HepG2 (cell line): ENCODE data around the gene COLGALT1. TPM values are rescaled to one million over a fixed set of nuclear protein-coding genes. Genes with fewer than 3 reads are reported as not detected.

Source experiments
- ATRX ChIP-seq: sonication (generic); formaldehyde crosslinking; IDR thresholded peaks from 2 replicates; pipeline ENCODE4 v1.4.0; 2020; ENCODE audit warnings: missing genetic modification reagents, borderline replicate concordance
- CBX5 ChIP-seq: sonication (generic); formaldehyde crosslinking; IDR thresholded peaks from 2 replicates; pipeline ENCODE4 v1.4.0; 2020; ENCODE audit warnings: missing genetic modification reagents, borderline replicate concordance
- FOSL2 ChIP-seq: sonication (generic); formaldehyde crosslinking; IDR thresholded peaks from 2 replicates; pipeline ENCODE4 v1.4.0; 2020; ENCODE audit warnings: missing genetic modification reagents
- NFE2 ChIP-seq: sonication (generic); formaldehyde crosslinking; IDR thresholded peaks from 2 replicates; pipeline ENCODE4 v1.4.0; 2020; ENCODE audit warnings: missing genetic modification reagents
- NONO ChIP-seq, 2 experiments: fragments of 450-650 bp in 1 of 2; sonication (generic) in 1 of 2; formaldehyde crosslinking in 1 of 2; IDR thresholded peaks in 1 of 2; conservative IDR thresholded peaks in 1 of 2; 2 replicates each; pipeline versions ENCODE4 v1.6.1 to v1.8.0; 2017 to 2022; ENCODE audit warnings: mild to moderate bottlenecking in 1 of 2, missing genetic modification reagents in 1 of 2, moderate library complexity in 1 of 2
- POLR2AphosphoS2 ChIP-seq: IDR thresholded peaks from 2 replicates; pipeline ENCODE4 v1.6.1; 2011; ENCODE audit warnings: low read depth, low read length, improper control_type of control experiment
- ZNF276 ChIP-seq: sonication (generic); formaldehyde crosslinking; IDR thresholded peaks from 2 replicates; pipeline ENCODE4 v1.4.0; 2020; ENCODE audit warnings: mild to moderate bottlenecking, low read depth, missing genetic modification reagents
- ZNF34 ChIP-seq: sonication (generic); formaldehyde crosslinking; IDR thresholded peaks from 2 replicates; pipeline ENCODE4 v1.4.0; 2020; ENCODE audit warnings: mild to moderate bottlenecking, missing genetic modification reagents, borderline replicate concordance
- ZNF350 ChIP-seq: sonication (generic); formaldehyde crosslinking; IDR thresholded peaks from 2 replicates; pipeline ENCODE4 v1.4.0; 2020; ENCODE audit warnings: mild to moderate bottlenecking, low read depth, missing genetic modification reagents, borderline replicate concordance
- ZNF530 ChIP-seq: sonication (generic); formaldehyde crosslinking; IDR thresholded peaks from 2 replicates; pipeline ENCODE4 v1.5.0; 2020; ENCODE audit warnings: low read depth, mild to moderate bottlenecking, missing genetic modification reagents
- ZNF589 ChIP-seq: sonication (generic); formaldehyde crosslinking; conservative IDR thresholded peaks from 2 replicates; pipeline ENCODE4 v1.8.0; 2022; ENCODE audit warnings: mild to moderate bottlenecking, moderate library complexity, missing genetic modification reagents
- ZNF614 ChIP-seq: IDR thresholded peaks from 2 replicates; pipeline ENCODE4 v1.6.1; 2018; ENCODE audit warnings: missing biosample characterization, missing genetic modification reagents, inconsistent platforms, borderline replicate concordance
- ZNF780A ChIP-seq: sonication (generic); formaldehyde crosslinking; IDR thresholded peaks from 2 replicates; pipeline ENCODE4 v1.8.0; 2022; ENCODE audit warnings: mild to moderate bottlenecking, missing genetic modification reagents, moderate library complexity
- ZSCAN9 ChIP-seq: IDR thresholded peaks from 2 replicates; pipeline ENCODE4 v1.6.1; 2016; ENCODE audit warnings: borderline replicate concordance
- polyA plus RNA-seq, 8 experiments: library from polyadenylated mRNA; depleted of rRNA in 3 of 8; stranded (reverse) in 7 of 8; unstranded in 1 of 8; fragments of >200 nt; fragmentation: Illumina TruSeq in 4 of 8; extraction: Trizol in 4 of 8; gene quantifications; 2 replicates each; pipeline versions ENCODE4 v1.2.1 to v1.2.3, GENCODE V29; 2011 to 2016; ENCODE audit warnings: low read depth in 4 of 8, missing spikeins in 1 of 8, mixed read lengths in 1 of 8; ENCODE audit not compliant: insufficient read depth in 1 of 8
- total RNA-seq, 5 experiments: library from RNA; depleted of rRNA; stranded (reverse); fragments of >200 nt; fragmentation: Illumina TruSeq; extraction: Trizol; gene quantifications; 2 replicates each; pipeline ENCODE4 v1.2.3, GENCODE V29; 2016; ENCODE audit warnings: low read depth in 1 of 5
- TF ChIP-seq, protein P1 (sequence below): sonication (generic); formaldehyde crosslinking; IDR thresholded peaks from 2 replicates; pipeline ENCODE4 v1.5.0; 2020; ENCODE audit warnings: mild to moderate bottlenecking, missing genetic modification reagents, moderate library complexity
- TF ChIP-seq, protein P2 (sequence below): sonication (generic); formaldehyde crosslinking; IDR thresholded peaks from 2 replicates; pipeline ENCODE4 v1.5.0; 2020; ENCODE audit warnings: mild to moderate bottlenecking, low read depth, missing genetic modification reagents, borderline replicate concordance
- TF ChIP-seq, protein P3 (sequence below): sonication (generic); formaldehyde crosslinking; IDR thresholded peaks from 2 replicates; pipeline ENCODE4 v1.8.0; 2022; ENCODE audit warnings: mild to moderate bottlenecking, missing genetic modification reagents, moderate library complexity
- TF ChIP-seq, protein P4 (sequence below): sonication (generic); formaldehyde crosslinking; IDR thresholded peaks from 2 replicates; pipeline ENCODE4 v1.4.0; 2020; ENCODE audit warnings: missing genetic modification reagents, borderline replicate concordance

COLGALT1 gene
- total and polyA plus RNA-seq, 2 of the 13 experiments (the other 11 are each of a cell fraction or from before 2014, with no cell fraction given), result 58.0 to 211 TPM

DNA sequence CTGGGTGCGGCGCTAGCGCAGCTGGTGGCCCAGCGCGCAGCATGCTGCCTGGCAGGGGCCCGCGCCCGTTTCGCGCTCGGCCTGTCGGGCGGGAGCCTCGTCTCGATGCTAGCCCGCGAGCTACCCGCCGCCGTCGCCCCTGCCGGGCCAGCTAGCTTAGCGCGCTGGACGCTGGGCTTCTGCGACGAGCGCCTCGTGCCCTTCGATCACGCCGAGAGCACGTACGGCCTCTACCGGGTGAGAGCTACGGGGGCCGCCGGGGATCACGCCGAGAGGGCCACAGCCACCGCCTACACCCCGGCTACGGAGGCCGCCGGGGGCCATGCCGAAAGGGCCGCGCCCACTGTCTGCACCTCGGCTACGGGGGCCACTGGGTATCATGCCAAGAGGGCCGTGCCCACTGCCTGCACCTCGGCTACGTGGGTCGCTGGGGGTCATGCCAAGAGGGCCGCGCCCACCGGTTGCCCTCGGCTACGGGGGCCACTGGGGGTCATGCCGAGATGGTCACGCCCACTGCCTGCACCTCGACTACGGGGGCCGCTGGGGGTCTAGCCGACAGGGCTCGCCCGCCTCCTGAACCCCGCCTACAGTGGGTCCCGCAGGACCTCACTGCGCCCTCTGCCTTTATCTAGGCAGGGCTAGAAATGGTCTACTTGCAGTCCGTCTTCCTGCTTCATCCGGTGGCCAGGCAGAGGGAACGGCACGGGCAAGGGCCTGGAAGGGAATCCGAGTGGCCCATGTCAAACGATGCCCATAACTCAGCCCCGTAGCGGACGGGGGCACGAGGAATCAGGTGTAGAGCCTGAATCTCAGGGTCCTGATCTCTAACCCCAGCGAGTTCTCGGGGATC is 43.5 kb upstream of the COLGALT1 start (continued):
- TF ChIP-seq, protein P1, sequence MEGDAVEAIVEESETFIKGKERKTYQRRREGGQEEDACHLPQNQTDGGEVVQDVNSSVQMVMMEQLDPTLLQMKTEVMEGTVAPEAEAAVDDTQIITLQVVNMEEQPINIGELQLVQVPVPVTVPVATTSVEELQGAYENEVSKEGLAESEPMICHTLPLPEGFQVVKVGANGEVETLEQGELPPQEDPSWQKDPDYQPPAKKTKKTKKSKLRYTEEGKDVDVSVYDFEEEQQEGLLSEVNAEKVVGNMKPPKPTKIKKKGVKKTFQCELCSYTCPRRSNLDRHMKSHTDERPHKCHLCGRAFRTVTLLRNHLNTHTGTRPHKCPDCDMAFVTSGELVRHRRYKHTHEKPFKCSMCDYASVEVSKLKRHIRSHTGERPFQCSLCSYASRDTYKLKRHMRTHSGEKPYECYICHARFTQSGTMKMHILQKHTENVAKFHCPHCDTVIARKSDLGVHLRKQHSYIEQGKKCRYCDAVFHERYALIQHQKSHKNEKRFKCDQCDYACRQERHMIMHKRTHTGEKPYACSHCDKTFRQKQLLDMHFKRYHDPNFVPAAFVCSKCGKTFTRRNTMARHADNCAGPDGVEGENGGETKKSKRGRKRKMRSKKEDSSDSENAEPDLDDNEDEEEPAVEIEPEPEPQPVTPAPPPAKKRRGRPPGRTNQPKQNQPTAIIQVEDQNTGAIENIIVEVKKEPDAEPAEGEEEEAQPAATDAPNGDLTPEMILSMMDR (CRISPR knock-in tag), result peak; percentile 77
- TF ChIP-seq, protein P2, sequence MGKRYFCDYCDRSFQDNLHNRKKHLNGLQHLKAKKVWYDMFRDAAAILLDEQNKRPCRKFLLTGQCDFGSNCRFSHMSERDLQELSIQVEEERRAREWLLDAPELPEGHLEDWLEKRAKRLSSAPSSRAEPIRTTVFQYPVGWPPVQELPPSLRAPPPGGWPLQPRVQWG (CRISPR knock-in tag), result no peak
- TF ChIP-seq ZNF530 (CRISPR knock-in tag) (no peak), CBX5 (CRISPR knock-in tag) (no peak; the same call in 1 of the 2 replicates), NFE2 (CRISPR knock-in tag) (no peak), ZNF780A (peak; percentile 91; the same call in 1 of the 2 replicates), ZNF350 (CRISPR knock-in tag) (0 out of 2 replicates have a peak, but pooled peaks have one; percentile 66), ZNF589 (CRISPR knock-in tag) (peak; percentile 88), ZNF276 (CRISPR knock-in tag) (peak; percentile 98), POLR2AphosphoS2 (no peak), ATRX (CRISPR knock-in tag) (no peak), ZNF34 (CRISPR knock-in tag) (peak; percentile 96), FOSL2 (CRISPR knock-in tag) (peak; percentile 3), NONO (IDR thresholded peaks at IDR 0.05) (no peak), NONO (CRISPR knock-in tag; conservative IDR thresholded peaks at IDR 0.05) (peak; percentile 89), ZSCAN9 (CRISPR knock-in tag) (peak; percentile 41; the same call in 1 of the 2 replicates), ZNF614 (peak; percentile 86; the same call in 1 of the 2 replicates)
- TF ChIP-seq, protein P3, sequence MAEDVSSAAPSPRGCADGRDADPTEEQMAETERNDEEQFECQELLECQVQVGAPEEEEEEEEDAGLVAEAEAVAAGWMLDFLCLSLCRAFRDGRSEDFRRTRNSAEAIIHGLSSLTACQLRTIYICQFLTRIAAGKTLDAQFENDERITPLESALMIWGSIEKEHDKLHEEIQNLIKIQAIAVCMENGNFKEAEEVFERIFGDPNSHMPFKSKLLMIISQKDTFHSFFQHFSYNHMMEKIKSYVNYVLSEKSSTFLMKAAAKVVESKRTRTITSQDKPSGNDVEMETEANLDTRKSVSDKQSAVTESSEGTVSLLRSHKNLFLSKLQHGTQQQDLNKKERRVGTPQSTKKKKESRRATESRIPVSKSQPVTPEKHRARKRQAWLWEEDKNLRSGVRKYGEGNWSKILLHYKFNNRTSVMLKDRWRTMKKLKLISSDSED, result no peak; the same call in 1 of the 2 replicates
- TF ChIP-seq, protein P4, sequence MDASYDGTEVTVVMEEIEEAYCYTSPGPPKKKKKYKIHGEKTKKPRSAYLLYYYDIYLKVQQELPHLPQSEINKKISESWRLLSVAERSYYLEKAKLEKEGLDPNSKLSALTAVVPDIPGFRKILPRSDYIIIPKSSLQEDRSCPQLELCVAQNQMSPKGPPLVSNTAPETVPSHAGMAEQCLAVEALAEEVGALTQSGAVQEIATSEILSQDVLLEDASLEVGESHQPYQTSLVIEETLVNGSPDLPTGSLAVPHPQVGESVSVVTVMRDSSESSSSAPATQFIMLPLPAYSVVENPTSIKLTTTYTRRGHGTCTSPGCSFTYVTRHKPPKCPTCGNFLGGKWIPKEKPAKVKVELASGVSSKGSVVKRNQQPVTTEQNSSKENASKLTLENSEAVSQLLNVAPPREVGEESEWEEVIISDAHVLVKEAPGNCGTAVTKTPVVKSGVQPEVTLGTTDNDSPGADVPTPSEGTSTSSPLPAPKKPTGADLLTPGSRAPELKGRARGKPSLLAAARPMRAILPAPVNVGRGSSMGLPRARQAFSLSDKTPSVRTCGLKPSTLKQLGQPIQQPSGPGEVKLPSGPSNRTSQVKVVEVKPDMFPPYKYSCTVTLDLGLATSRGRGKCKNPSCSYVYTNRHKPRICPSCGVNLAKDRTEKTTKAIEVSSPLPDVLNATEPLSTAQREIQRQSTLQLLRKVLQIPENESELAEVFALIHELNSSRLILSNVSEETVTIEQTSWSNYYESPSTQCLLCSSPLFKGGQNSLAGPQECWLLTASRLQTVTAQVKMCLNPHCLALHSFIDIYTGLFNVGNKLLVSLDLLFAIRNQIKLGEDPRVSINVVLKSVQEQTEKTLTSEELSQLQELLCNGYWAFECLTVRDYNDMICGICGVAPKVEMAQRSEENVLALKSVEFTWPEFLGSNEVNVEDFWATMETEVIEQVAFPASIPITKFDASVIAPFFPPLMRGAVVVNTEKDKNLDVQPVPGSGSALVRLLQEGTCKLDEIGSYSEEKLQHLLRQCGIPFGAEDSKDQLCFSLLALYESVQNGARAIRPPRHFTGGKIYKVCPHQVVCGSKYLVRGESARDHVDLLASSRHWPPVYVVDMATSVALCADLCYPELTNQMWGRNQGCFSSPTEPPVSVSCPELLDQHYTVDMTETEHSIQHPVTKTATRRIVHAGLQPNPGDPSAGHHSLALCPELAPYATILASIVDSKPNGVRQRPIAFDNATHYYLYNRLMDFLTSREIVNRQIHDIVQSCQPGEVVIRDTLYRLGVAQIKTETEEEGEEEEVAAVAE (CRISPR knock-in tag), result no peak
